GM12864 (cell line): Measurements from ENCODE around the gene ARAP3.

Experiments
- DNase-seq: peaks from one replicate; pipeline ENCODE4 v3.0.0-alpha.2; 2011; ENCODE audit warnings: low read depth
- H3K4me3 ChIP-seq: 2 replicates; pipeline ENCODE4 v1.5.1; 2011; ENCODE audit warnings: mild to moderate bottlenecking, low read depth, low read length, control low read depth
- CTCF ChIP-seq: IDR thresholded peaks from 2 replicates; pipeline ENCODE4 v1.5.1; 2011; ENCODE audit warnings: low read depth, mild to moderate bottlenecking, moderate library complexity, low read length, control low read depth, inconsistent platforms; ENCODE audit errors: missing control alignments

Gene ARAP3

GRCh38 chr5:141646026-141646425, 36.0 kb downstream of the ARAP3 start:
- H3K4me3 ChIP-seq = no peak overlapping the region
- no peak for DNase-seq
- TF ChIP-seq CTCF = no peak

DNA sequence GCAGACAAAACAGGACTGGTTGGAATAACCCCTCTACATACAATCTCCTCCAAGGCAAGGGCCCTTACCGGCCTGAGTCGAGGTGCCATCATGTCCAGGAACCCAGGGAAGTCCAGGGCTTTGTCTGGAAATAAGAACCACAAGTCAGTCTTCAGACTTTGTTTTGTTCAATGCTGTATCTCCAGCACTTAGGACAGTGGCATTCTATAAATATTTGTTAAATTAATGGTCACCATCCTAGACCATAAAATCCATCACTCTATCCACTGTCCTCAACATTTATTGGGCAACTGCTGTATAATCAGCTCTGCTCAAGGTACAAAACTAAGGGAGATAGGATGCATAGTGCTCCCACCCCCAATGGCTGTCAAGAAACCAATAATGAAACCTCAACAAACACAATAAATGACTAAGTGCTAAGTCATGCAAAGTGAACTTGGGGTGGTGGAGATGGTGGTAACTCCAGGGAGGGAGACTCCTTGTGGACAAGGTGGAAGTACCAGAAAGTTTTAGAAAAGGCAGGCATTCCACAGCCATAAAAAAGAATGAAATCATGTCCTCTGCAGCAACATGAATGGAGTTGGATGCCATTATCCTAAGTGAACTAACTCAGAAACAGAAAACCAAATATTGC, 40.3 kb downstream of the ARAP3 start:
- TF ChIP-seq CTCF = peak; percentile 23
- H3K4me3 ChIP-seq = no peak overlapping the region
- DNase-seq = no peak

DNA sequence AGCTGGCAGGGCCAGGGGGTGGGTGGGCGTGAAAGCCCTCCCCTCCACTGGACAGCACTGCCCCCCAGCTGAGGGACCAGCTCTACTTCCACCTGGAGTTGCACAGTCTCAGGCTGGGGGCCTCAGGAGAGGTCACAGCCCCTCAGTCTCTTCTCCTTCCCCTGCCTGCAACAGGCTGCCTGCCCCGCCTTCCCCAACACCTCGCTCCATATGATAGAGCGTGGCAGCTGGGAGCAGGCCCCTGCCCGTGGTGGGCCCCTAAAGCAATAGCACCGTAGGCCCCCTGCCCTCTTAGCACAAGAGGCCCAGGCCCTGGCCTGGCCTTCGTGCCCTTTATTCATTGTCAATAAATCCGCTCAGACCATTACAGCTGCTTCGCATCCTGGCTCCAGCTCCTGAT, 41.3 kb downstream of the ARAP3 start:
- no peak overlapping the region for H3K4me3 ChIP-seq
- no peak for TF ChIP-seq CTCF
- no peak for DNase-seq

DNA sequence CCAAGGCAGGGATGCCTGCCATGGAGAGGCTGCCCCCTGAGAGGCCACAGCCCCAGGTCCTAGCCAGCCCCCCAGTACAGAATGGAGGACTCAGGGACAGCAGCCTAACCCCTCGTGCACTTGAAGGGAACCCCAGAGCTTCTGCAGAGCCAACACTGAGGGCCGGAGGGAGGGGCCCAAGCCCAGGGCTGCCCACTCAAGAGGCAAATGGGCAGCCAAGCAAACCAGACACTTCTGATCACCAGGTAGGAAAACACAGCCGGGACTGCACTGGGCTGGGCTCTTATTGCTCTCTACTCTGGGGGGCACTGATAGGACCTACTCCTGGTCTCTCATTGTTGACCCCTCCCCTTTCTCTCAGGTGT, 42.0 kb downstream of the ARAP3 start:
- no peak overlapping the region for H3K4me3 ChIP-seq
- DNase-seq = no peak
- TF ChIP-seq CTCF = no peak

DNA sequence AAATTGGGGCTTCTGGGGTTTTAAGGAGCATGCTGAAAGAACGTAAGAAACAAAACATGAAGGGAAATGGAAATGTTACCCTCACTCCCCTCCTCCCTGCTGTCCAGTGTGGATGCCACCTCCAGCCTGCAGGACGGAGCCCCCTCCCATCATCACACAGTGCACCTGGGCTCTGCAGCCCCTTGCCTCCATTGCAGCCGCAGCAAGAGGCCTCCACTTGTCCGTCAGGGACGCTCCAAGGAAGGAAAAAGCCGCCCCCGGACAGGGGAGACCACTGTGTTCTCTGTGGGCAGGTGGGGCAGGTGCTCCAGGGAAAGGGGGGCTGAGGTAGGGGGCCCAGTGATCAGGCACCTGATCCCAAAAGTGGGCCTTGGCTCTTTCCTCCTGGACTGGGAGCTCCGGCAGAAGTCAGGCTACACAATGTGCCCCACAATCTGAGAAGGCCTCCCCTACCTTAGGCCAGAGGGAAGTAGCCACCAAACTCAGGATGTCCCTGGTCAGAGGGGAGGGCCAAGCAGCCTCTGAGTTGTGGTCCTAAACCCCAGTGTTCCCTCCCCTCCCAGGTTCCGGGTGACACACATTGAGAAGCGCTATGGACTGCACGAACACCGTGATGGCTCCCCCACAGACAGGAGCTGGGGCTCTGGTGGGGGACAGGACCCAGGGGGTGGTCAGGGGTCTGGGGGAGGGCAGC, 42.5 kb downstream of the ARAP3 start:
- DNase-seq = no peak
- no peak overlapping the region for H3K4me3 ChIP-seq
- no peak for TF ChIP-seq CTCF

GRCh38 chr5:141638771-141639170, 43.3 kb downstream of the ARAP3 start:
- H3K4me3 ChIP-seq = peak overlapping the region; percentile 85
- no peak for TF ChIP-seq CTCF
- DNase-seq = no peak

DNA sequence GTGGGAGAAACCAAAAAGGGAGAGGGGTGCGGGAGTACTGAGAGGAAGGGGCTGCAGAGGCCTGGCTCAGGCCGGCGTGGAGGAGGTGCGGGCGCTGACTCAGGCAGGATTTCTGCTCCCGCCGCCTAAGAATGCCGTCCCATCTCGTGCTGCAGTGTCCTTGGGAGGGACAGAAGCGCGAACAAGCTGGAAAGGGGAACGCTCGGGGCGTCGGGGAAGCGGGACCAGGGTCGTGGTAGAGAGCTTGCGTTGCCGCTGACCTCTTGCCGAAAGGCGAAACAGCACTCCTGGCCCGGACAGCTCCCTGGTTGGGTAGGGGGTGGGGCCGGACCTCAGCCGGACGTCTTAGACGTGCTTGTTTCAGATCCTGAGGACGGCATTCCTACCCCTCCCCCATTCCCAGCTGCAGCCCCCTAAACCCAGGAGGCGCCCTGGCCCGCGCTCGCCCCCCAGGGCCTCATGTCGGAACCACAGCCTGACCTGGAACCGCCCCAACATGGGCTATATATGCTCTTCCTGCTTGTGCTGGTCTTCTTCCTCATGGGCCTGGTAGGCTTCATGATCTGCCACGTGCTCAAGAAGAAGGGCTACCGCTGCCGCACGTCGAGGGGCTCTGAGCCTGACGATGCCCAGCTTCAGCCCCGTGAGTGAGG, 44.1 kb downstream of the ARAP3 start:
- TF ChIP-seq CTCF = peak; percentile 73
- peak overlapping the region; percentile 85 for H3K4me3 ChIP-seq
- no peak for DNase-seq
